Neural crest cell (in vitro differentiated cells): ENCODE results near the gene KLHL30. TPM values are rescaled to one million over a fixed set of nuclear protein-coding genes. Genes with fewer than 3 reads are reported as not detected.

Source experiments
- DNase-seq: peaks from one replicate; pipeline ENCODE4 v3.0.0; 2021; ENCODE audit warnings: low read depth, mixed read lengths, low spot score
- H3K27ac Mint-ChIP-seq: one replicate; pipeline ENCODE4 v1.8.0; 2021; ENCODE audit warnings: mild to moderate bottlenecking, mixed read lengths; ENCODE audit not compliant: unreplicated experiment
- H3K27me3 Mint-ChIP-seq: 2 replicates; pipeline ENCODE4 v1.8.0; 2021; ENCODE audit warnings: low read depth, mild to moderate bottlenecking, mixed read lengths
- H3K36me3 Mint-ChIP-seq: 2 replicates; pipeline ENCODE4 v1.8.0; 2021; ENCODE audit warnings: low read depth, mild to moderate bottlenecking, mixed read lengths
- H3K4me1 Mint-ChIP-seq: 2 replicates; pipeline ENCODE4 v1.8.0; 2021; ENCODE audit warnings: mixed read lengths
- H3K4me3 Mint-ChIP-seq: one replicate; pipeline ENCODE4 v1.8.0; 2021; ENCODE audit warnings: mild to moderate bottlenecking, mixed read lengths
- H3K9me3 Mint-ChIP-seq: 2 replicates; pipeline ENCODE4 v1.8.0; 2021; ENCODE audit warnings: mixed read lengths
- CTCF ChIP-seq: fragments of 200-600 bp; sonication (generic); conservative IDR thresholded peaks from 2 replicates; pipeline ENCODE4 v1.5.0; 2021; ENCODE audit warnings: antibody characterized with exemption, mild to moderate bottlenecking
- total RNA-seq: library from RNA; stranded (reverse); gene quantifications from 2 replicates; pipeline ENCODE4 v1.2.1, GENCODE V29; 2021

The KLHL30 gene
- total RNA-seq, 1 donor from 2014 or later: 0.23 TPM

DNA sequence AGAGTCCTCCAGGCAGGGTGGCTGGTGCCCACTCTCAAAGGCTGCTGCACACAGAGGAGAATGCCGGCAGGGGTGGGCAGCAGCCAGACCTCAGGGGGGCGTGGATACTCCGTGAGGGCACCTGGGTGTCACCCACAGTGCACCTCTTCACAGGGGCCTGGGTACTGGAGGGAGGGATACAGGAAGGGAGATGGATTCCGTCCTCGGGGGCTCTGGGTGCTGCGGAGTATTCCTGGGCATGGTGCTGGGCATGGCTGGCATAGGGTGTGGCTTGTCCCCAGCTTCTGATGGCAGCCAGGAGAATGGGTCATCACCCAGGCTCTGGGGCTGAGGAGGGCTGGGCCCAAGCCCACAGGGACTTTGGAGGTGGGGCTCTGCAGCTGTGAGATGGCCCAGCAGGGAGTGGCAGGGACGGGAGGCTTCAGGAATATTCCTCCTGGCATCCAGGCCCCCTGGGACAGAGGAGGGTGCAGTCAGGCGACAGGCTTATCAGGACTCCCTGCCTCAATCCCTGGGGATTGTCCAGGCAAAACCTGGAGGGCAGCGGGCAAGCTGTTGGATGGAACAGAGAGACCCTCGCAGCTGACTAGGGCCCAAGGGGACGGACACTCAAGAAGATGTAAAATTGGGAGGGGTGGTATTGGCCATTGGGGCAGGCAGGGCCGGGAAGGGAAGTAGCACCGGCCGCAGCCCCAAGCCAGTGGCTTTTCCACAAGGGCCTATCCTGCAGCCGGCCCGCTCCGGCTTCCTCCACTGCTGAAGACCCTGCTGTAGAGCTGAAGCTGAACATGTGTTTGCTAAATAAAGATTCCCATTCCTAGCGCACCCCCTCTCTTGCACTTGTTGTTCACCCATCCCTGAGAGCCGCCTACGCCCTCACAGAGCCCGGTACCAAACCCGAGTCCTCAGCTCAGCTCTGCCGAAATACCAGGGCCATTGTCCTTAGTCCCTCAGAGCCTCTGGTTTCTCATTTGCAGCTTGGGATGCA is 5.7 kb upstream of the KLHL30 start:
- Mint-ChIP-seq H3K9me3 (no peaks in the 10 kb centered on the region), H3K4me1 (no peaks in the 10 kb centered on the region), H3K4me3 (no peak overlapping the region), H3K36me3 (no peaks in the 10 kb centered on the region), H3K27me3 (no peaks in the 10 kb centered on the region), H3K27ac (no peak overlapping the region)
- no peak for TF ChIP-seq CTCF
- no peak for DNase-seq

DNA sequence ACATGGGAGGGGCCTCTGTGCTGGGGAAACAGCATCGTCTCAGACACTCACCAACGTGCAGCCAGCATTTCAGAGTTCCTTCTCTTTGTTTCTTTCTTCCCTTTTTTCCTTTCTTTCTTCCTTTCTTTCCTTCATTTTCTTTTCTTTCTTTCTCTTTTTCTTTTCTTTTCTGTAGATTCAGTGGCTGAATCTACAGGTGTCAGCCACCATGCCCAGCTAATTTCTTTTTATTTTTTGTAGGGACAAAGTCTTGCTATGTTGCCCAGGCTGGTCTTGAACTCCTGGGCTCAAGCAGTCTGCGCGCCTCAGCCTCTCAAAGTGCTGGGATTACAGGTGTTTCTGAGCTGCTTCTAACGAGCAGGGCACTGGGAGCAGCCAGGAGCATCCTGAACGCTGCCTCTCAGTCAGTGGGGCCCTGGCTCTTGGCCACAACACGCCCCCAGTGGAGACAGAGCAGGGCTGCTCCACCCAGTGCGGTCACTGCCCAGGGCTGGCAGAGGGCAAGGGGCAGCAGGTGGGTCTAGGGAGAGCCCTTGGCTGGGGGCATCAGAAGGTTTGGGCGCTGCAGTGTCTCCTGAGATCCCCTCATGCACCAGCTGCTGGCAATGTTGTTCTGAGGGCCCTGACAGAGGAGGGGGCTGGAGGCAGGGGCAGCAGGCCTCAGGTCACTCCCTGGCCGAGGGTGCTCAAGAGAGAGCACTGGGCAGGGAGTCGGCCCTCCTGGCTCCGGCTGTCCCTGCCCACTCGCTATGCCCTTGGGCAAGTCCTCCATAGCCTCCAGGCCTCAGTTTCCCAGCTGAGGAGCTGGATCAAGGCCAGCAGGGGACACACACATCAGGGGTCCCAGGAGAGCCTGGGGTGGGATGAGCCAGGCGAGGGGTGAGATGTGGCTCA is 4.7 kb upstream of the KLHL30 start:
- no peaks in the 10 kb centered on the region for H3K4me1 Mint-ChIP-seq
- H3K27ac Mint-ChIP-seq: no peak overlapping the region
- DNase-seq: no peak
- no peaks in the 10 kb centered on the region for H3K36me3 Mint-ChIP-seq
- H3K4me3 Mint-ChIP-seq: no peak overlapping the region
- no peaks in the 10 kb centered on the region for H3K27me3 Mint-ChIP-seq
- no peaks in the 10 kb centered on the region for H3K9me3 Mint-ChIP-seq
- TF ChIP-seq CTCF: no peak

- no peak for DNase-seq
- no peak overlapping the region for H3K4me3 Mint-ChIP-seq
- H3K4me1 Mint-ChIP-seq: no peaks in the 10 kb centered on the region
- H3K27me3 Mint-ChIP-seq: no peaks in the 10 kb centered on the region
- H3K9me3 Mint-ChIP-seq: no peaks in the 10 kb centered on the region
- TF ChIP-seq CTCF: no peak
- H3K27ac Mint-ChIP-seq: no peak overlapping the region
- no peaks in the 10 kb centered on the region for H3K36me3 Mint-ChIP-seq
Measured at GRCh38 chr2:238134393-238134785, 4.1 kb upstream of the KLHL30 start.

DNA sequence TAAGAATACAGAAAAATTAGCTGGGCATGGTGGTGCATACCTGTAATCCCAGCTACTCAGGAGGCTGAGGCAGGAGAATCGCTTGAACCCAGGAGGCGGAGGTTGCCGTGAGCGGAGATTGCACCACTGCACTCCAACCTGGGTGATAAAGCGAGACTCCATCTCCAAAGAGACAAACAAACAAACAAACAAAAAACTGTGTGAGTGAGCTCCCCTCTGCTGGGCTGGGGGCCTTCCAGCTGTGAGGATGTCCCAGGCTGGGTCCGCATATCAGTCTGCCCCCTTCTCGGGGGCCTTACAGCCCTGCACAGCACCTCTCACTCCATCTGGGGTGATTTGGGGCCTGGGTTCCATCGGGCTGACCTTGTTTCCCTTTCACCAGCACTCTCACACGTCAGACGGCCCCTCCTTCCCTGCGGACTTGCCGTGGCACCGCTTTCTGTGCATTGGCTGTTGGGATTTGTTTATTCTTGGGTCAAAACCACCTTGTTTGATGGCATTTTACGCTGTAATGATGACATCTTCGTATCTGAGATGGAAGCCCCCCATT is 2.8 kb upstream of the KLHL30 start:
- Mint-ChIP-seq H3K9me3 (no peaks in the 10 kb centered on the region), H3K4me3 (no peak overlapping the region), H3K36me3 (no peaks in the 10 kb centered on the region), H3K27me3 (no peaks in the 10 kb centered on the region), H3K4me1 (no peaks in the 10 kb centered on the region), H3K27ac (no peak overlapping the region)
- TF ChIP-seq CTCF: no peak
- no peak for DNase-seq

DNA sequence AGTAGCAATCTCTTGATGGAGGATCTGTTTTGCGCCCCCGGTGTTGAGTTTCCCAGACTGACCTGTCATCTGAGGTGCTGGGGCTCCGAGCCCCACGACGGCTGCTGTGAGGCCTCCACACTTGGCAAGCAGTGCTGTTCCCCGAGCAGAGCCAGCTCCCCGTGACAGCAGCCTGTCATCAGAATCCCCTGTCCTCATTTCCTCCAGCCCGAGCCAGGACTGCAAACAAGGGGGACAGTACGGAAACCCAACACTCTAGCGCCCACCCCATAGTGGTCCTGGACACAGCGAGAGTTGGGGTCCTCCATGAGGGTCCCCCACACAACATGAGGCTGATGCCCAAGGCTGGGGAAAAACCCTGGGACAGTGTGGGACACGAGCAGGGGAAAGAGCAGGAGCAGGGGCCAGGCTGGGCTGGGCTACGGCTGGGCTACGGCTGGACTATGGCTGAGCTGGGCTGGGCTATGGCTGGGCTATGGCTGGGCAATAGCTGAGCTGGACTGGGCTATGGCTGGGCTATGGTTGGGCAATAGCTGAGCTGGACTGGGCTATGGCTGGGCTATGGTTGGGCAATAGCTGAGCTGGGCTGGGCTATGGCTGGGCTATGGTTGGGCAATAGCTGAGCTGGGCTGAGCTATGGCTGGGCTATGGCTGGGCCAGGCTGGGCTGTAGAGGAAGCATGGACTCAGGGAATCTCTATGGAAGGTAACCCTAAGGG is 1.5 kb upstream of the KLHL30 start:
- no peaks in the 10 kb centered on the region for H3K4me1 Mint-ChIP-seq
- no peaks in the 10 kb centered on the region for H3K9me3 Mint-ChIP-seq
- TF ChIP-seq CTCF: no peak
- no peaks in the 10 kb centered on the region for H3K36me3 Mint-ChIP-seq
- H3K27me3 Mint-ChIP-seq: no peaks in the 10 kb centered on the region
- DNase-seq: no peak
- no peak overlapping the region for H3K4me3 Mint-ChIP-seq
- no peak overlapping the region for H3K27ac Mint-ChIP-seq
